Measurements from ENCODE around the gene TLE6. TPM values are rescaled to one million over a fixed set of nuclear protein-coding genes. Genes with fewer than 3 reads are reported as not detected.
"Not testable (repeated sequence)": the region's sequence is repeated elsewhere in the genome, so short reads cannot be mapped to it uniquely, and the experiment has no call there.

Gene TLE6
- polyA plus RNA-seq, 2 donors, result 1.1 to 2.6 TPM

- H3K9me3 ChIP-seq (ENCODE audit: control insufficient read depth in 2 of 2, insufficient read depth in 1 of 2, low read depth in 1 of 2, low read length in 1 of 2), result no peaks in the 10 kb centered on the region
- no peaks in the 10 kb centered on the region for H3K27me3 ChIP-seq (ENCODE audit: control insufficient read depth in 1 of 2, insufficient read depth in 2 of 2, low read length in 2 of 2)
- H3K4me1 ChIP-seq (ENCODE audit: control insufficient read depth in 2 of 2, insufficient read depth in 2 of 2, low read length in 1 of 2), result peaks cover 9 to 12% of the 10 kb centered on the region in 2 donors
- no peak overlapping the region for H3K4me3 ChIP-seq (ENCODE audit: low read depth in 1 of 2, low read length in 2 of 2)
- H3K27ac ChIP-seq (ENCODE audit: low read depth in 2 of 2, low read length in 1 of 2), result peak overlapping the region; percentile 51 to 86
- WGBS, 2 donors, result 28 to 43% methylated on average over 8 of the region's 8 CpGs
- no peaks in the 10 kb centered on the region for H3K36me3 ChIP-seq (ENCODE audit: control insufficient read depth in 2 of 2, insufficient read depth in 2 of 2, low read length in 1 of 2)
Measured at GRCh38 chr19:2982561-2982960, 5.2 kb downstream of the TLE6 start.

- WGBS, 2 donors, result 6 to 9% methylated on average over 10 of the region's 10 CpGs
- Histone ChIP-seq H3K9me3 (ENCODE audit: control insufficient read depth in 2 of 2, insufficient read depth in 1 of 2, low read depth in 1 of 2, low read length in 1 of 2) (no peaks in the 10 kb centered on the region), H3K36me3 (ENCODE audit: control insufficient read depth in 2 of 2, insufficient read depth in 2 of 2, low read length in 1 of 2) (no peaks in the 10 kb centered on the region), H3K27ac (ENCODE audit: low read depth in 2 of 2, low read length in 1 of 2) (peak overlapping the region; percentile 83 to 86), H3K27me3 (ENCODE audit: control insufficient read depth in 1 of 2, insufficient read depth in 2 of 2, low read length in 2 of 2) (no peaks in the 10 kb centered on the region), H3K4me3 (ENCODE audit: low read depth in 1 of 2, low read length in 2 of 2) (no peak overlapping the region), H3K4me1 (ENCODE audit: control insufficient read depth in 2 of 2, insufficient read depth in 2 of 2, low read length in 1 of 2) (peaks cover 9 to 12% of the 10 kb centered on the region in 2 donors)
Measured at GRCh38 chr19:2982983-2983350, 5.6 kb downstream of the TLE6 start.

GRCh38 chr19:2983351-2984214 lies 6.2 kb downstream of the TLE6 start:
- no peaks in the 10 kb centered on the region for H3K9me3 ChIP-seq (ENCODE audit: control insufficient read depth in 2 of 2, insufficient read depth in 1 of 2, low read depth in 1 of 2, low read length in 1 of 2)
- H3K27ac ChIP-seq (ENCODE audit: low read depth in 2 of 2, low read length in 1 of 2), result peak overlapping the region; percentile 83 to 86
- WGBS, 2 donors, result 6 to 12% methylated on average over 19 to 24 of the region's 24 CpGs
- H3K4me1 ChIP-seq (ENCODE audit: control insufficient read depth in 2 of 2, insufficient read depth in 2 of 2, low read length in 1 of 2), result peaks cover 9 to 12% of the 10 kb centered on the region in 2 donors
- H3K27me3 ChIP-seq (ENCODE audit: control insufficient read depth in 1 of 2, insufficient read depth in 2 of 2, low read length in 2 of 2), result no peaks in the 10 kb centered on the region
- H3K4me3 ChIP-seq (ENCODE audit: low read depth in 1 of 2, low read length in 2 of 2), result peak overlapping the region; percentile 12 to 23
- no peaks in the 10 kb centered on the region for H3K36me3 ChIP-seq (ENCODE audit: control insufficient read depth in 2 of 2, insufficient read depth in 2 of 2, low read length in 1 of 2)

- H3K27ac ChIP-seq (ENCODE audit: low read depth in 2 of 2, low read length in 1 of 2), result peak overlapping the region; percentile 83 to 86
- H3K4me1 ChIP-seq (ENCODE audit: control insufficient read depth in 2 of 2, insufficient read depth in 2 of 2, low read length in 1 of 2), result peaks cover 9 to 12% of the 10 kb centered on the region in 2 donors
- no peaks in the 10 kb centered on the region for H3K9me3 ChIP-seq (ENCODE audit: control insufficient read depth in 2 of 2, insufficient read depth in 1 of 2, low read depth in 1 of 2, low read length in 1 of 2)
- no peaks in the 10 kb centered on the region for H3K36me3 ChIP-seq (ENCODE audit: control insufficient read depth in 2 of 2, insufficient read depth in 2 of 2, low read length in 1 of 2)
- no peaks in the 10 kb centered on the region for H3K27me3 ChIP-seq (ENCODE audit: control insufficient read depth in 1 of 2, insufficient read depth in 2 of 2, low read length in 2 of 2)
- peak overlapping the region; percentile 12 to 23 for H3K4me3 ChIP-seq (ENCODE audit: low read depth in 1 of 2, low read length in 2 of 2)
- WGBS, 2 donors, result 3 to 6% methylated on average over 14 of the region's 14 CpGs
Measured at GRCh38 chr19:2984215-2984528, 6.8 kb downstream of the TLE6 start.

GRCh38 chr19:2986951-2987524 lies 9.7 kb downstream of the TLE6 start:
- Histone ChIP-seq H3K4me1 (ENCODE audit: control insufficient read depth in 2 of 2, insufficient read depth in 2 of 2, low read length in 1 of 2) (peaks cover 9 to 12% of the 10 kb centered on the region in 2 donors), H3K9me3 (ENCODE audit: control insufficient read depth in 2 of 2, insufficient read depth in 1 of 2, low read depth in 1 of 2, low read length in 1 of 2) (no peaks in the 10 kb centered on the region), H3K27me3 (ENCODE audit: control insufficient read depth in 1 of 2, insufficient read depth in 2 of 2, low read length in 2 of 2) (no peaks in the 10 kb centered on the region), H3K27ac (ENCODE audit: low read depth in 2 of 2, low read length in 1 of 2) (no peak overlapping the region), H3K4me3 (ENCODE audit: low read depth in 1 of 2, low read length in 2 of 2) (no peak overlapping the region), H3K36me3 (ENCODE audit: control insufficient read depth in 2 of 2, insufficient read depth in 2 of 2, low read length in 1 of 2) (no peaks in the 10 kb centered on the region)
- WGBS, 2 donors, result 45 to 58% methylated on average over 20 of the region's 20 CpGs

GRCh38 chr19:2987797-2988196 lies 10.4 kb downstream of the TLE6 start:
- no peaks in the 10 kb centered on the region for H3K27me3 ChIP-seq (ENCODE audit: control insufficient read depth in 1 of 2, insufficient read depth in 2 of 2, low read length in 2 of 2)
- WGBS, 2 donors, result 80 to 82% methylated on average over 12 of the region's 12 CpGs
- no peaks in the 10 kb centered on the region for H3K36me3 ChIP-seq (ENCODE audit: control insufficient read depth in 2 of 2, insufficient read depth in 2 of 2, low read length in 1 of 2)
- H3K9me3 ChIP-seq (ENCODE audit: control insufficient read depth in 2 of 2, insufficient read depth in 1 of 2, low read depth in 1 of 2, low read length in 1 of 2), result no peaks in the 10 kb centered on the region
- H3K4me3 ChIP-seq (ENCODE audit: low read depth in 1 of 2, low read length in 2 of 2), result no peak overlapping the region
- no peak overlapping the region for H3K27ac ChIP-seq (ENCODE audit: low read depth in 2 of 2, low read length in 1 of 2)
- H3K4me1 ChIP-seq (ENCODE audit: control insufficient read depth in 2 of 2, insufficient read depth in 2 of 2, low read length in 1 of 2), result peaks cover 6 to 10% of the 10 kb centered on the region in 2 donors

- Histone ChIP-seq H3K4me3 (ENCODE audit: low read depth in 1 of 2, low read length in 2 of 2) (no peak overlapping the region), H3K9me3 (ENCODE audit: control insufficient read depth in 2 of 2, insufficient read depth in 1 of 2, low read depth in 1 of 2, low read length in 1 of 2) (no peaks in the 10 kb centered on the region), H3K4me1 (ENCODE audit: control insufficient read depth in 2 of 2, insufficient read depth in 2 of 2, low read length in 1 of 2) (peaks cover under 1 to 4% of the 10 kb centered on the region in 2 donors), H3K27ac (ENCODE audit: low read depth in 2 of 2, low read length in 1 of 2) (no peak overlapping the region), H3K36me3 (ENCODE audit: control insufficient read depth in 2 of 2, insufficient read depth in 2 of 2, low read length in 1 of 2) (no peaks in the 10 kb centered on the region), H3K27me3 (ENCODE audit: control insufficient read depth in 1 of 2, insufficient read depth in 2 of 2, low read length in 2 of 2) (no peaks in the 10 kb centered on the region)
- 91 to 93% methylated on average over 3 of the region's 3 CpGs for WGBS, 2 donors
Measured at GRCh38 chr19:2988568-2988967, 11.2 kb downstream of the TLE6 start.

- Histone ChIP-seq H3K4me1 (ENCODE audit: control insufficient read depth in 2 of 2, insufficient read depth in 2 of 2, low read length in 1 of 2) (no peaks in the 10 kb centered on the region), H3K36me3 (ENCODE audit: control insufficient read depth in 2 of 2, insufficient read depth in 2 of 2, low read length in 1 of 2) (no peaks in the 10 kb centered on the region), H3K27me3 (ENCODE audit: control insufficient read depth in 1 of 2, insufficient read depth in 2 of 2, low read length in 2 of 2) (no peaks in the 10 kb centered on the region), H3K4me3 (ENCODE audit: low read depth in 1 of 2, low read length in 2 of 2) (no peak overlapping the region), H3K9me3 (ENCODE audit: control insufficient read depth in 2 of 2, insufficient read depth in 1 of 2, low read depth in 1 of 2, low read length in 1 of 2) (no peaks in the 10 kb centered on the region), H3K27ac (ENCODE audit: low read depth in 2 of 2, low read length in 1 of 2) (no peak overlapping the region)
- WGBS, 2 donors, result 90 to 93% methylated on average over 15 of the region's 15 CpGs
Measured at GRCh38 chr19:2989236-2989946, 12.0 kb downstream of the TLE6 start.

GRCh38 chr19:2992333-2992732 lies 15.0 kb downstream of the TLE6 start:
- not testable (repeated sequence) for H3K27ac ChIP-seq (ENCODE audit: low read depth in 2 of 2, low read length in 1 of 2); H3K36me3 ChIP-seq (ENCODE audit: control insufficient read depth in 2 of 2, insufficient read depth in 2 of 2, low read length in 1 of 2); H3K4me3 ChIP-seq (ENCODE audit: low read depth in 1 of 2, low read length in 2 of 2); H3K9me3 ChIP-seq (ENCODE audit: control insufficient read depth in 2 of 2, insufficient read depth in 1 of 2, low read depth in 1 of 2, low read length in 1 of 2); H3K27me3 ChIP-seq (ENCODE audit: control insufficient read depth in 1 of 2, insufficient read depth in 2 of 2, low read length in 2 of 2); H3K4me1 ChIP-seq (ENCODE audit: control insufficient read depth in 2 of 2, insufficient read depth in 2 of 2, low read length in 1 of 2)
- 91% methylated on average over 11 of the region's 11 CpGs for WGBS, 2 donors

All from esophagus (tissue), 2 donors.